Fibroblast of lung (primary cell): Measurements from ENCODE around the gene ADD3. TPM values are rescaled to one million over a fixed set of nuclear protein-coding genes. Genes with fewer than 3 reads are reported as not detected.

Source experiments
- DNase-seq, 2 donors: peaks; one replicate each; pipeline versions ENCODE4 v3.0.0 to v3.0.0-alpha.2; 2010; ENCODE audit warnings: low read depth in 2 of 2
- H2AFZ ChIP-seq: 2 replicates; pipeline ENCODE4 v1.5.1; 2012; ENCODE audit warnings: low read length, control low read depth, inconsistent platforms
- H3K27ac ChIP-seq: 2 replicates; pipeline ENCODE4 v1.5.1; 2011; ENCODE audit warnings: low read length, control low read depth; ENCODE audit not compliant: insufficient read depth
- H3K27me3 ChIP-seq: 2 replicates; pipeline ENCODE4 v1.5.1; 2011; ENCODE audit warnings: mild to moderate bottlenecking, low read length; ENCODE audit not compliant: control insufficient read depth, insufficient read depth
- H3K36me3 ChIP-seq: 2 replicates; pipeline ENCODE4 v1.5.1; 2011; ENCODE audit warnings: low read length; ENCODE audit not compliant: control insufficient read depth, insufficient read depth
- H3K4me1 ChIP-seq: 2 replicates; pipeline ENCODE4 v1.5.1; 2011; ENCODE audit warnings: low read length; ENCODE audit not compliant: control insufficient read depth, insufficient read depth; ENCODE audit errors: extremely low read depth
- H3K4me2 ChIP-seq: 2 replicates; pipeline ENCODE4 v1.5.1; 2011; ENCODE audit warnings: low read length, control low read depth; ENCODE audit not compliant: insufficient read depth; ENCODE audit errors: extremely low read depth
- H3K4me3 ChIP-seq, 4 experiments: fragments of 200-600 bp in 1 of 4; sonication (generic) in 1 of 4; replicated peaks in 1 of 4; 2 replicates each; pipeline ENCODE4 v1.5.1; 2011 to 2016; ENCODE audit warnings: low read length in 4 of 4, low read depth in 3 of 4, mild to moderate bottlenecking in 3 of 4, control low read depth in 2 of 4, inconsistent platforms in 1 of 4, mixed read lengths in 1 of 4; ENCODE audit not compliant: insufficient read depth in 1 of 4; ENCODE audit errors: control extremely low read depth in 1 of 4
- H3K79me2 ChIP-seq: 2 replicates; pipeline ENCODE4 v1.5.1; 2012; ENCODE audit warnings: mild to moderate bottlenecking, low read length, inconsistent platforms; ENCODE audit not compliant: control insufficient read depth, insufficient read depth
- H3K9ac ChIP-seq: 2 replicates; pipeline ENCODE4 v1.5.1; 2011; ENCODE audit warnings: mild to moderate bottlenecking, low read length, control low read depth; ENCODE audit not compliant: insufficient read depth
- H3K9me3 ChIP-seq: 2 replicates; pipeline ENCODE4 v1.5.1; 2012; ENCODE audit warnings: low read depth, low read length; ENCODE audit not compliant: control insufficient read depth, insufficient read depth
- H4K20me1 ChIP-seq: 2 replicates; pipeline ENCODE4 v1.5.1; 2011; ENCODE audit warnings: low read length; ENCODE audit not compliant: control insufficient read depth, insufficient read depth; ENCODE audit errors: extremely low read depth
- EZH2 ChIP-seq: IDR thresholded peaks from 2 replicates; pipeline ENCODE4 v1.5.1; 2012; ENCODE audit warnings: low read length, control low read depth, mild to moderate bottlenecking; ENCODE audit errors: missing control alignments
- polyA plus RNA-seq, 2 donors: library from polyadenylated mRNA; depleted of rRNA in 1 of 2; stranded (reverse) in 1 of 2; unstranded in 1 of 2; fragments of >200 nt; gene quantifications; 2 replicates each; pipeline ENCODE4 v1.2.1, GENCODE V29; 2011 to 2012; ENCODE audit warnings: missing spikeins in 1 of 2
- total RNA-seq: library from RNA; depleted of rRNA; stranded (reverse); fragments of >200 nt; gene quantifications from 2 replicates; pipeline ENCODE4 v1.2.1, GENCODE V29; 2014
- TF ChIP-seq, protein P1 (sequence below), 2 donors: IDR thresholded peaks in 1 of 2; conservative IDR thresholded peaks in 1 of 2; 1 replicate in 1 of 2; 2 replicates in 1 of 2; pipeline ENCODE4 v1.5.1; 2011 to 2012; ENCODE audit warnings: low read length in 2 of 2, control low read depth in 1 of 2, inconsistent platforms in 1 of 2, low read depth in 1 of 2, mild to moderate bottlenecking in 1 of 2

The ADD3 gene
- total and polyA plus RNA-seq, 2 donors (not counting 1 experiment from before 2014, with no cell fraction given) = 93.0 to 416 TPM

GRCh38 chr10:110065269-110065668 lies 57.5 kb downstream of the ADD3 start:
- TF ChIP-seq EZH2 = no peak
- TF ChIP-seq, protein P1, sequence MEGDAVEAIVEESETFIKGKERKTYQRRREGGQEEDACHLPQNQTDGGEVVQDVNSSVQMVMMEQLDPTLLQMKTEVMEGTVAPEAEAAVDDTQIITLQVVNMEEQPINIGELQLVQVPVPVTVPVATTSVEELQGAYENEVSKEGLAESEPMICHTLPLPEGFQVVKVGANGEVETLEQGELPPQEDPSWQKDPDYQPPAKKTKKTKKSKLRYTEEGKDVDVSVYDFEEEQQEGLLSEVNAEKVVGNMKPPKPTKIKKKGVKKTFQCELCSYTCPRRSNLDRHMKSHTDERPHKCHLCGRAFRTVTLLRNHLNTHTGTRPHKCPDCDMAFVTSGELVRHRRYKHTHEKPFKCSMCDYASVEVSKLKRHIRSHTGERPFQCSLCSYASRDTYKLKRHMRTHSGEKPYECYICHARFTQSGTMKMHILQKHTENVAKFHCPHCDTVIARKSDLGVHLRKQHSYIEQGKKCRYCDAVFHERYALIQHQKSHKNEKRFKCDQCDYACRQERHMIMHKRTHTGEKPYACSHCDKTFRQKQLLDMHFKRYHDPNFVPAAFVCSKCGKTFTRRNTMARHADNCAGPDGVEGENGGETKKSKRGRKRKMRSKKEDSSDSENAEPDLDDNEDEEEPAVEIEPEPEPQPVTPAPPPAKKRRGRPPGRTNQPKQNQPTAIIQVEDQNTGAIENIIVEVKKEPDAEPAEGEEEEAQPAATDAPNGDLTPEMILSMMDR (conservative IDR thresholded peaks at IDR 0.05 in 1 of 2, IDR thresholded peaks at IDR 0.05 in 1 of 2; ENCODE audit: low read depth in 1 of 2, low read length in 2 of 2) = no peak
- Histone ChIP-seq H3K4me3 (no peak overlapping the region), H4K20me1 (no peaks in the 10 kb centered on the region), H3K36me3 (no peaks in the 10 kb centered on the region), H3K27ac (no peak overlapping the region), H3K4me1 (peaks cover 5% of the 10 kb centered on the region), H3K9ac (no peak overlapping the region), H2AFZ (no peak overlapping the region), H3K9me3 (no peaks in the 10 kb centered on the region), H3K4me2 (no peak overlapping the region), H3K79me2 (peaks cover 13% of the 10 kb centered on the region), H3K27me3 (no peaks in the 10 kb centered on the region)
- DNase-seq = no peak

- DNase-seq = peak; percentile 34 to 45
- no peak overlapping the region for H3K4me3 ChIP-seq
- H3K36me3 ChIP-seq = no peaks in the 10 kb centered on the region
- no peaks in the 10 kb centered on the region for H3K9me3 ChIP-seq
- H3K4me1 ChIP-seq = peaks cover 5% of the 10 kb centered on the region
- H4K20me1 ChIP-seq = no peaks in the 10 kb centered on the region
- no peak overlapping the region for H2AFZ ChIP-seq
- no peaks in the 10 kb centered on the region for H3K27me3 ChIP-seq
- H3K27ac ChIP-seq = no peak overlapping the region
- TF ChIP-seq, protein P1 (conservative IDR thresholded peaks at IDR 0.05 in 1 of 2, IDR thresholded peaks at IDR 0.05 in 1 of 2; ENCODE audit: low read depth in 1 of 2, low read length in 2 of 2) = no peak
- no peak for TF ChIP-seq EZH2
- H3K79me2 ChIP-seq = peaks cover 8% of the 10 kb centered on the region
- H3K9ac ChIP-seq = no peak overlapping the region
- peak overlapping the region; percentile 20 for H3K4me2 ChIP-seq
Measured at GRCh38 chr10:110067960-110068770, 60.4 kb downstream of the ADD3 start.

DNA sequence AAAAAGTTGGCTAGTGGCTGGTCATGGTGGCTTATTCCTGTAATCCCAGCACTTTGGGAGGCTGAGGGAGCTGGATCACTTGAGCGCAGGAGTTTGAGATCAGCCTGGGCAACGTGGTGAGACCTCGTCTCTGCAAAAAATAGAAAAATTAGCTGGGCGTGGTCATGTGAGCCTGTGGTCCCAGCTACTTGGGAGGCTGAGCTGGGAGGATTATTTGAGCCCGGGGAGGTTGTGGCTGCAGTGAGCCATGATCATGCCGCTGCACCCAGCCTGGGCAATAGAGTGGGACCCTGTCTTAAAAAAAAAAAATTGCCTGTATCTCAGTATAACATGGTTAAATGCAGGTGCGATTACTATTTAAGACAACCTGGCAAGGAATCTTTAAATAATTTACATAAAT lies 61.0 kb downstream of the ADD3 start:
- Histone ChIP-seq H3K36me3 (no peaks in the 10 kb centered on the region), H3K4me3 (no peak overlapping the region), H3K4me2 (no peak overlapping the region), H3K9me3 (no peaks in the 10 kb centered on the region), H3K79me2 (peaks cover 8% of the 10 kb centered on the region), H2AFZ (no peak overlapping the region), H3K27ac (no peak overlapping the region), H3K4me1 (peaks cover 5% of the 10 kb centered on the region), H3K9ac (no peak overlapping the region), H4K20me1 (no peaks in the 10 kb centered on the region), H3K27me3 (no peaks in the 10 kb centered on the region)
- TF ChIP-seq, protein P1 (conservative IDR thresholded peaks at IDR 0.05 in 1 of 2, IDR thresholded peaks at IDR 0.05 in 1 of 2; ENCODE audit: low read depth in 1 of 2, low read length in 2 of 2) = no peak
- no peak for TF ChIP-seq EZH2
- DNase-seq = no peak
